ENCODE data around the gene COPG1.

- TF ChIP-seq CTCF (IDR thresholded peaks at IDR 0.05): no peak
- no peak for TF ChIP-seq EZH2 (IDR thresholded peaks at IDR 0.05; ENCODE audit: borderline replicate concordance, insufficient read depth, low read depth, low read length, poor library complexity, severe bottlenecking)
These were observed 65.2 kb downstream of the COPG1 start for GRCh38 chr3:129314386-129315222.
